ENCODE data around the gene SORBS1.

Gene SORBS1

GRCh38 chr10:95289921-95290421, 271.2 kb downstream of the SORBS1 start:
- DNase-seq (ENCODE audit: low read depth), result no peak

- DNase-seq (ENCODE audit: low read depth), result no peak
These were observed 271.9 kb downstream of the SORBS1 start for GRCh38 chr10:95289003-95289920.

GRCh38 chr10:95288303-95288702, 272.9 kb downstream of the SORBS1 start:
- no peak for DNase-seq (ENCODE audit: low read depth)

- DNase-seq (ENCODE audit: low read depth), result no peak
These were observed 273.9 kb downstream of the SORBS1 start for GRCh38 chr10:95287281-95287680.

GRCh38 chr10:95286707-95287106, 274.5 kb downstream of the SORBS1 start:
- no peak for DNase-seq (ENCODE audit: low read depth)

- no peak for DNase-seq (ENCODE audit: low read depth)
These were observed 275.6 kb downstream of the SORBS1 start for GRCh38 chr10:95285556-95285955.

GRCh38 chr10:95284807-95285206, 276.4 kb downstream of the SORBS1 start:
- no peak for DNase-seq (ENCODE audit: low read depth)

- DNase-seq (ENCODE audit: low read depth), result no peak
These were observed 279.1 kb downstream of the SORBS1 start for GRCh38 chr10:95282107-95282506.

GRCh38 chr10:95281206-95281605, 280.0 kb downstream of the SORBS1 start:
- DNase-seq (ENCODE audit: low read depth), result no peak

GRCh38 chr10:95280637-95281036, 280.5 kb downstream of the SORBS1 start:
- DNase-seq (ENCODE audit: low read depth), result no peak

GRCh38 chr10:95279042-95279820, 281.9 kb downstream of the SORBS1 start:
- DNase-seq (ENCODE audit: low read depth), result no peak

GRCh38 chr10:95278061-95278988, 282.8 kb downstream of the SORBS1 start:
- no peak for DNase-seq (ENCODE audit: low read depth)

- DNase-seq (ENCODE audit: low read depth), result no peak
These were observed 283.6 kb downstream of the SORBS1 start for GRCh38 chr10:95277614-95278013.

GRCh38 chr10:95277201-95277570, 284.0 kb downstream of the SORBS1 start:
- no peak for DNase-seq (ENCODE audit: low read depth)

GRCh38 chr10:95276367-95277200, 284.6 kb downstream of the SORBS1 start:
- DNase-seq (ENCODE audit: low read depth), result no peak

- no peak for DNase-seq (ENCODE audit: low read depth)
These were observed 285.3 kb downstream of the SORBS1 start for GRCh38 chr10:95275726-95276366.

GRCh38 chr10:95273393-95274312, 287.5 kb downstream of the SORBS1 start:
- DNase-seq (ENCODE audit: low read depth), result no peak

- DNase-seq (ENCODE audit: low read depth), result no peak
These were observed 292.7 kb downstream of the SORBS1 start for GRCh38 chr10:95268438-95268837.

GRCh38 chr10:95267251-95267650, 293.9 kb downstream of the SORBS1 start:
- DNase-seq (ENCODE audit: low read depth), result no peak
